HG02798 (cell line): ENCODE measurements around the gene RIPK4.
"Not testable (repeated sequence)": the region's sequence is repeated elsewhere in the genome, so short reads cannot be mapped to it uniquely, and the experiment has no call there.

ENCODE experiments used
- ATAC-seq: cut with Tn5 transposase; IDR thresholded peaks from one replicate; pipeline ENCODE4 v1.9.1; 2021; ENCODE audit warnings: mild to moderate bottlenecking; ENCODE audit not compliant: unreplicated experiment, poor library complexity

The RIPK4 gene

DNA sequence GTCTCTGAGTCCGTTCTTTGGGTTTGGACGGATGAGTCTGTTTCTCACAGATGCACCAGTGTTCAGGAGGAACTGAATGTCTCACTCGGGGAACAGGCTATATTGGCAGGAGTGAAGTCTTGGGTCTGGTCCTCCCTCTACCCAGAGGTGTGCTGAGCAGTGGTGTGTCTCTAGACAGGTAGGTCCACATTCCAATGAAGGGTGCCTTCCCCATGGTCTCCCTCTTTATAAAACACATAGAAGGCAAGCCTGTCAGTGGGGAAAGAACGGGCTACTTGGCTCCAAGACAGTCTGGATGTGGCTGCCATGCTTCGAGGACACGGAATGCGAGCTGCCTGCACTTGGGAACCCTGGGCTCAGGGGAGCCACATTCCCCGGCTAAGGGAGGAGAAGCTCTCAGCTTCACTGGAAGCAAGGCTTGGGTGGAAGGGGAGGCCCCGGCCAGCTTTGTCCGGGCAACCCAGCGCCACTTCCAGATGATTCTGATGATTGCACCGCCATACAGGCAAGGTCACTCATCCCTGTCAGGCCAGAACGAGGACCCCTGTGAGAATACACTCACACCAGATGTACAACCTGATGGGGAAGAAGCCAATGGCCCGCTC is 29.7 kb upstream of the RIPK4 start:
- ATAC-seq = no peak

DNA sequence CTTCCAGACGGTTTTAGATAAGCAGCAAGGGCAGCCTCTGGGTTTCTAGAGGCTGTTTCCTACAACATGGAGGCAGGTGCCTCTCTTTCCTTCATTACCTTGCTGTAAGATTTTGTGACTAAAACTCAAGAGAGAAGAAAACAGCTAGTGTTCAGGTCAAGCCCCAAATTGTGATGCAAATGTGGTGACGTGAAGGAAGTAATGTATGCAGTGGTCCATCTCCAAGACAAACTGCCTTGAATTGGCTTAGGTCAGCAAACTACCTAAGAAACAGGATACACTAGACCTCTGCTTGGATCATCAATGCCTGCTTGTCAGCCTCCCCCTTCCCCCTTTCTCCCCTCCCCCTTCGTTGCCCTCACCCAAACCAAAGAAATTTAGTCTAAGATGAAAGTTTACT is 28.9 kb upstream of the RIPK4 start:
- ATAC-seq = no peak

DNA sequence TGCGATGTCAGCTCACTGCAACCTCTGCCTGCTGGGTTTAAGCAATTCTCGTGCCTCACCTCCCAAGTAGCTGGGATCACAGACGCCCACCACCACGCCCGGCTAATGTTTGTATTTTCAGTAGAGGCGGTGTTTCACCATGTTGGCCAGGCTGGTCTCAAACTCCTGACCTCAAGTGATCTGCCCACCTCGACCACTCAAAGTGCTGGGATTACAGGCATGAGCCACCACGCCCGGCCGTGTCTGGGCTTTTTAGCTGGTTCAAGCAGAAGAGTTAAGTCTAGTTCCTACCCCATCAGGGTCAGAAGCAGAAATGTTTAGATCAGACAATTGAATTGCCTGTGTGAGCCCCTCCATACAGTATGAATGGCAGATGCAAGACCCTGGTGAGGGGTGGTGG is 27.7 kb upstream of the RIPK4 start:
- no peak for ATAC-seq

DNA sequence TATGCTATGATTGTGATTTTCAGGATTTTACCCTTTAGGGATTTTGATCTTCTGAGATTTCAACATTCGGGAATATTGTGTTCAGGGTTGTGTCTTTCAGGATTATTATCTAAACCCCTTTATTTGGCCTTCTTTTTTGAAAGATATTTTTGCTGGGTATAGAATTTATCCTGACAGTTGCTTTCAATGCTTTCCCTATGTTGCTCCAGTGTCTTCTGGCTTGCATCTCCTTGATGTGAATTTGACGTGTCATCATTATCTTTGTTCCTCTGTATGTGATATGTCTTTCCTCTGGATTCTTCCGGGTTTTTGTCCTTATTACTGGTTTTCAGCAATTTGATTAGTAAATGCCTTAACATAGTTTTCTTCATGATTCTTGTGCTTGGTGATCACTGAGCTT is 25.9 kb upstream of the RIPK4 start:
- ATAC-seq = no peak

DNA sequence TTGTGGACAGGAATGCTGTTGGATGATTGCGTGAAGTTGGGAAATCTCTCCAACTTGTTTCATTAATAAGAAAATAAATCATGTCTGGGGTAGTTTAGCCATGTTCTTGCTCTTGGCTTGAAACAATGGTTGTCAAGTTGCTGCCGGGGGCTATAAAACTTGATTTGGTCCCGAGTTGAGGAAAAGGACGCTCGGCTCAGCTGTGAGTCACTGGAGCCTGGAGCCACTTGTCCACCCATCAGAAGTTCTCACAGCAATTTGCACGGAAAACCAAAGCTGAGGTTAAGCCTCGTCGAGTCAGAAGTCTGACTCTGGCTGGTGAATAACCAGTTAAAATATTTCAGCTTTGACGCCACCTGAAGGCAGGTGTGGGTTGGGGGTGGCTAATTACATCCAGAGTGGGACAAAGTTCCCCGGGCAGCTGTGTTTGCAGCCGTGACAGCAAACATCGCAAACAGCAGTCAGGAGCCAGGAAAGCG is 19.7 kb upstream of the RIPK4 start:
- no peak for ATAC-seq

DNA sequence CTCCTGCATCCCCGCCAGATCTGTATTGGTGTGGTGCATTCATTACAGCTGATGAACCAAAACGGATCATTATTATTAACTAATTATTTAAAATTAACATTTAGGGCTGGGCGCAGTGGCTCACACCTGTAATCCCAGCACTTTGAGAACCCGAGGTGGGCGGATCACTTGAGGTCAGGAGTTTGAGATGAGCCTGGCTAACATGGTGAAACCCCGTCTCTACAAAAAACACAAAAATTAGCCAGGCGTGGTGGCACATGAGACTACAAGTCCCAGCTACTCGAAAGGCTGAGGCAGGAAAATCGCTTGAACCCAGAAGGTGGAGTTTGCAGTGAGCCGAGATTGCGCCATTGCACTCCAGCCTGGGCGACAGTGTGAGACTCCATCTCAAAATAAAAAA is 18.4 kb upstream of the RIPK4 start:
- not testable (repeated sequence) for ATAC-seq

DNA sequence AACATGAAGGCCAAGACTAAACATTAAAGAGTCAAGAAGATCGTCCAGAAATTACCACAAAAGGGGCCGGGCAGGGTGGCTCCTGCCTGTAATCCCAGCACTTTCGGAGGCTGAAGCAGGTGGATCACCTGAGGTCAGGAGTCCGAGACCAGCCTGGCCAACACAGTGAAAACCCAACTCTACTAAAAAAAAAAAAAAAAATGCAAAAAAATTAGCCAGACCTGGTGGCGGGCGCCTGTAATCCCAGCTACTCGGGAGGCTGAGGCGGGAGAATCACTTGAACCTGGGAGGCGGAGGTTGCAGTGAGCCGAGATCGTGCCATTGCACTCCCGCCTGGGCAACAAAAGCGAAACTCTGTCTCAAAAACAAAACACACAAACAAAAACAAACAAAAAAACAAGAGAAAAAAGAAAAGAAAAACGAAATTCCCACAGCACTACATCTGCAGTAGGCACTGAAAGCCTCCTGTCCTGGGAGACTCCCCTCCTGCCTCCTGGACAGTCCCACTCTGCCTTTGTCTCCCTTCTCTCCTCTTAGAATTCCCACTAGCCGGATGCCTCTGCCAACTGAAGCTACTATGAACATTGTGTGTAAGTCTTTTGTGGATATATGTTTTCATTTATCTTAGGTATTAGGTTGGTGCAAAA is 17.7 kb upstream of the RIPK4 start:
- no peak for ATAC-seq

DNA sequence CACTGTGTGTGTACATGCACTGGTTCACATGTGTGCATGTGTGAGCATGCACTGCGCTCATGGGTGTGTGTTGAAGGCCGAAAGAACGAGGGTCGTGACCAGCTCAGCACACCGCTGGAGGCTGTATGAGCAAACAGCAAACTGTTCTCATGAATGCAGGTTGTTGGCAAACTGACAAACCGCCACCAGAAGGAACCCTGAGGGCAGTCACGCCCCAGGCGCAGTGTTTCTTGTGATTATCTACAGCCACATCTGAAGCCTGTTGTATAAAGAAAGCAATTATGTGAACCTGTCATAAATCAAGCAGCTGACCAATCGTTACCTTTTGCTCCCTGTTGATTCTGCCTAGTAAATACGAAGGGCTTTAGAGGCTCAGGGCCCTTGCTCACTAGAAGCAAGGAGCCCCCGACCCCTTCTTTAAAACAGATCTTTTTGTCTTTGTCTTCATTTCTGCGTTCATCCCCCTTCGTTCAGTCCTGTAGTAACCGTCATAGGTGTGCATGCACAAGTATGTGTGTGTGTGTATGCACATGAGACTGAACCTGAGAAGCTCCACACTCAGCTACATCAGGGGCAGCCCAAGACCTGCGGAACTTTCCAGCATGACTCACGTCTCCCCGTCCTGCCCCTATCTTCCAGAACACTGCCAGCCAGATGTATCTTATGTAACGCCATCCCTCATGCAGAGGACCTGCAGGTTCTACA is 16.8 kb upstream of the RIPK4 start:
- ATAC-seq = no peak

DNA sequence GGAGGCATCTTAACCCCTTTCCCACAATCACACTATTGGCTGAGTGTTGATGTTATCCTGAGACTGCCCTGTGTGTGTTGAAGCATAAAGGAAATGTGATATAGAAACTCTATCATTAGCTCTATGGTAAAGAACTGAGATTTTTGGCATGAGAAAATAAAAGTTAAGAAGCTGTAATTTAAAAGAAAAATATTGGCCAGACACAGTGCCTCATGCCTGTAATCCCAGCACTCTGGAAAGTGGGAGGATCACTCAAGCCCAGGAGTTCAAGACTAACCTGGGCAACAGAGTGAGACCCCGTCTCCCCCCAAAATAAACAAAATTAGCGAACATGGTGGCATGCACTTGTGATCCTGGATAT is 14.2 kb upstream of the RIPK4 start:
- ATAC-seq = no peak

DNA sequence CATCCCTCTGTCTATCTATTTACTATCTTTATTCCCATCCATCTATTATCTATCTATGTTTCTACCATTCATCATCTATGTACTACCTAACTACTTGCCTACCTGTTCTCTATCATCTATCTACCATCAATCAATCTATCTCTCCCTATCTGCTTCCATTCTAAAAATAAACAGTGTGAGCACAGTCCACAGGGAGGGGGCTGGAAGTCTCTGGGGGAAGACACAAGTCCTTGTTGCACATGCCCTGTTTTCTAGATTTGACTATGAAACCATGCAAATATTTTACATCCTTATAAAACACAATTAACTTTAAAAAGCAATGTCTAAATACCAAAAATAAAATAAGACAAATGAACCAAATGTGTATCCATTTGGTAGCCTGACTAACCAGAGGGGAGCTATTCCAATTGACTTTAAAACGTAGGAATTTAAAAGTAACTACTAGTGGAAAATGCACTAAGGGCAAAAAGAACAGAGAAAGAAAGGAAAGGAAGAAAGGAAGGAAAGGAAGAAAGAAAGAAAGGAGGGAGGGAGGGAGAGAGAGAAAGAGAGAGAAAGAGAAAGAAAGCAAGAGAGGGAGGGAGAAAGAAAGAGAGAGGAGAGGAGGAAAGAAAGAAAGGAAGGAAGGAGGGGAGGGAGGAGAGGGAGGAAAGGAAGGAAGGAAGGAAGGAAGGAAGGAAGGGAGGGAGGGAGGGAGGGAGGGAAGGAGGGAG is 13.6 kb upstream of the RIPK4 start:
- no peak for ATAC-seq

DNA sequence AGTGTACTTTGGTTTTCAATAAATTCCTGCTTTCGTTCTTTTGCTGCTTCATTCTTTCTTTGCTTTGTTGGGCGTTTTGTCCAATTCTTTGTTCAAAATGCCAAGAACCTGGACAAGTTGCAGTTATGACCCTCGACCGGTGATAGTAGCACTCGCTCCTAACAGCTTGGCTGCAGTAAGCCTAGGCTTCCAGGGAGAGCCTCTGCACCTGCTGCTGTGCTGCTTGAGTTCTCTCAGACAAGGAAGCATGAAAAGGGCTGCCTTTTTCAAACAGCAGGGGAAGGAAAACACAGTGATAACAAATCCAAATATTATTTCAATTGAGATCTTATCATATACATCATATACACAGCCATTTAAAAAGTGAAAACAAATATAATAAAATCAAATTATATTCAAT is 12.8 kb upstream of the RIPK4 start:
- ATAC-seq = no peak

DNA sequence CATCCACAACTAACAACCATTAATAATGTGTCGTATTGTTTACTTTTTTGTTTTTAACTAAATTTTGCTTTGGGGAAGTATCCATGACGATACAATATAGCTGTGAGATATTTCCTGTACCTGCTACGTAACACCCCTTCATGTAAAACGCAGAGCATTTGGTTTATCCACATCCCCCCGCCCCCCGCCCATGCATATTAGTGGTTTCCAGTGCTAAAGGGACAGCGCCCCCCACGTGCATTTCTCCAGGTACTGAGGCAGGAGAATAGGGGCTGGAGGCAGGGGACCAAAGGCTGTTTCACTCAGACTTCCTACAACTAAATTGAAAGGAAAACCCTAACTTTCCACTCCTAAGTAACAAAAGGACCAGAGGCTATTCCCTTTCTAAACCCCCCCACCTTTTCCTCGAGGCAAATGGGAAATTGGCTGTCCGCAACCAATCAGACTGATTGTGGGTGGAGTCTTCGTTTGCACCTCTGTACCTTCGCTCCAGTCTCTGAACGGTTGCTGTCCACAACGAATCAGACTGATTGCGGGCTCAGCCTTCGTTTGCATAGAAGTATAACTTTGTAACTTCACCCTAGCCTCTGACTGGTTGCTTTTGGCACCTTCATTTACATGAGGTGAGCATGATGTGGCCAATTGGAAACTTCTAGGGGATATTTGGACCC is 12.2 kb upstream of the RIPK4 start:
- no peak for ATAC-seq

DNA sequence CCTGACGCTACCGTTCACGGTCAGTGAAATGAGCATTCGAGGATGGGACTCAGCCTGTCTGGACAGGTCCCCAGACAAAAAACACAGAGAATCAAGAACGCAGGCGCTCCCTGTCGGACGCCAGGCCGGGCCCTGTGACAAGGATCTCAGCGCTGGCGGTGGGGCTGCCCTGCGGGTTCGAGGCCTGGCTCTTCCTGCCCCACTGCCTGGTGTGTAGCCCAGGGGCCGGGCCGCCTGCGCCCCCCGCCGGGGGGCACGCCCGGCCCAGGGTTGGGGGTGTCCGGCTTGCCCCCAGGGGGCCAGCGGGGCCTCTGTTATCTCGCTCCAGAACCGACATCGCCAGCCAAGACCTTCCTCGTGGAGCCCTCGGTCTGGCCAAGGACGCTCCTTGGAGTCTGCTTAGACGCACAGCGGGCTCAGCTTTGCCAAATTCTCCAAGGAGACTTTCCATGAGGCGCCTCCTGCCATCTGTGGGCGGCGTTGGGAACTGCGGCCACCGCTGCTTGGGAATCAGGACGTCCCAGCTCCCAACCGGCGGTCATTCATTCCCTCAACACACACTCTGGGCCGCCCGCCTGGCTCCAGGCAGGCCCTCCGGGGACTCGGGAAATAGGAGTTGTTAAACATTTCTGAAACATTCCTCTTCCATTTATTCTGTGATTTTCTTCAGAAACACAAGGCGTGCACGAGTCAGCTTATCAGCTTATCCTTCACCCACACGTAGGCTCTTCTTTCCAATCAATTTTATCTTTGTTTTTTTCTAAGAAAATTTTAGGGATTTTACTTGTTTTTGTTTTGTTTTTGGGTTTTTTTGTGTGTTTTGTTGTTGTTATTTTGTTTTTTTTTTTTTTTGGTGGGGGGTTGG is 11.3 kb upstream of the RIPK4 start:
- no peak for ATAC-seq

DNA sequence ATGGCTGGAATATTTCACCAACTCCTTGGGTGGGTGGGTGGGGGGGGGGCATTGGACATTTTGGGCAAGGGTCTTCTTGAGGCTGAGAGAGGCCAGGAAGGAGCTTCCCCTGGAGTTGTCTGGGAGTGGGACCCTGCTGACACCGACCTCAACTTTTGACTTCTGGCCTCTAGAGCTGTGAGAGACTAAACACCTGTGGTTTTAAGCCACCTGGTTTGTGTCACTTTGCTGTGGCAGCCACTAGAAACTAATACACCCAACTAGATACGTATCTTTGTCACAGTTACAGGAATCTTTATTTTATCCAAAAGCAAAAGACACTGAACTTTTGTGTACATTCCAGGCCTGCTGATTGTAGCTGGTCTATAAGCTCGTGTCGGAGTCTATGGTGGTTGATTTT is 9.9 kb upstream of the RIPK4 start:
- ATAC-seq = no peak

DNA sequence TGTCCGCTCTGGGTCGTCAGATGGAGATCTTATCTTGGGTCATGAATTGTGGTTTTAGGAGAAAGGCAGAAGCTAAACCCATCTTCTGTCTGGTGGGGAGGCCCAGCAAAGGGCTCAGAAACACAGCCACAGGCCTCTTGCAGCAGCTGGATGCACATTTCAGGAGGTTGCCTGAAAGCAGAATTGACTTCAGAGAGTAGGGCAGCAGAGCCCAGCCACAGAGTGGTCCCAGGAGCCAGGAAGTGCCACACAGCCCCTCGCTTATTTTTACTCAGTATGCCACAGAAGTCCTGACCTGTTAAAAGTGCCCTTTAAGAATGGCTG is 8.3 kb upstream of the RIPK4 start:
- no peak for ATAC-seq

DNA sequence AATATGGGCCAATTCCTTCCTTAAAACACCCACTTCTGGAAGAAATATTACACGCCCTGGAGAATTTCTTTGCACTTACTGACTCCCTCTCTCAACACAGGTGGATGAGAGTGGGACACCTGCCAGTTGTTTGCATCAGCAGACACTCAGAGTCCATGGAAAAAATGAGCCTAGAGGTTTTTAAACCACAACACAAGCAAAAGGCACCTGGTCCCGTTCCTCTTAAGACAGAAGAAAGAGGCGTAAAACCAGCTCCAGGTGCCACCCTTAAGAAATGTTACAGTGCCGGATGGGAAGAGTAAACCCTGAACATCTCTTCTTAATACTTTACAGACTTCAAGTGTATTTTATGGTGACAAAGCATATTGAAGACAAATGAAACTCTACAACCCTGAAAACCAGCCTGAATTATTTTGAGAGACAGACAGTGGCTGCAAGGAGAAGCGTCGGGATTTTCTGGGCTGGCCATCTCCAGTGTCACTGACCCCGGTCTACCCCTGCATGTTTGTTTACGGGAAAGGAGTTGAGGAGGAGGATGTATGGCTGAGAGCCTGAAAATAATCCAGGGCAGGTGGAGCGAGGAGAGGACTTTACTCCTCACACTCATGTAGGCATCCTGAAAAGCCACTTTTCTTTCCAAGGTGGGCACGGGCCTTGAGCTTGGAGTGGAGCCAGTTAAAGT is 7.8 kb upstream of the RIPK4 start:
- no peak for ATAC-seq

DNA sequence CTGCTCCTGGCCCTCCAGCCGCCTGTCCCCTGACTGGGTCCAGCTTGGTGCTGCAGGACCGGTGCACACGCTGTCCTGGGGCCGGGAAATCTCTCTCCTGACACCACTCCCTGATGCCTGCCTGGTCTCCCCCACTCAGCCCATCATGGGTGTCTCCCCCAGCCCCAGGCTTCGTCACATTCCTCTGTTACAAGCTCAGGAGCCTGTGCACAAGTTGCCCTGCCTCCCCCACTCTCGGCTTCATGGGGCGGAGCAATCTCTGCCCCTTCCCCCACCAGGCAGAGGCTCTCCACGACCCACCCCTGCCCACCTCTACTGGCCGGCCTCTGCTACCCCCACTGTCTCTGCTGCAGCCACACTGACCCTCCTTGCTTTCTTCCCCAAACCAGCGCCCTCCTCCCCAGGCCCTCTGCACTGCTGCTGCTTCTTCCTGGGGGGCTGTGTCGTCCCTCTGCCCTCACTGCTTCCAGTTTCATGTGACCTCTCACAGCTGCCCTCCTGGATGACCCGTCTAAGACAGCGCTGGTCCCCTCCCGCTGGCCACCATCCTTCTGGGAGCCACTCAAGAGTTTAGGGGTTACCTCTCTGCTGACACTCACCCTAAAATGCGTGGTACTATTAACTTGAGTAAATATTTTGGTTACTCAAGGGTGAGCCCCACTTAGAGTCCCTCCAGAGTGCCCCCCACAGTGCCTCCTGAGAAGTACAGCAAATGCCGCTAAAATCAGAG is 5.7 kb upstream of the RIPK4 start:
- ATAC-seq = no peak

DNA sequence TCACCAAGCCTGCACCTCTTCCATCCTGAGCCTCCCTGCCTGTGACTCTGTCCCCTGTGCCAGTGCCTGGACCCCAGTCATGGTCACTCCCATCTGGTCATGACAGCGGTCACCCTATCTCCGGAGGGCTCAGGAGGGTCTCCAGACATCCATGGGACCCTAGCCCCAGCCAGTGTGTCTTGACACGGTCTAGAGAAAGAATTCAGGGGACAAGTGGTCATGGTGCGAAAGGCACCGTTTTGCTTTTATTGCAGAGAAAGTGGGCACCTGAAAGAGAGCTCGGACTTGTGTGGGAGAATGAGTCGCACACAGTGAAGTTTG is 4.7 kb upstream of the RIPK4 start:
- no peak for ATAC-seq
